ENCODE results near the gene ARFRP1.
A peak's percentile ranks its signal among the peaks of the same experiment; 100 is the strongest.
"Not testable (repeated sequence)": the region's sequence is repeated elsewhere in the genome, so short reads cannot be mapped to it uniquely, and the experiment has no call there.

Gene ARFRP1

GRCh38 chr20:63673951-63674350, 33.8 kb downstream of the ARFRP1 start:
- no peak for DNase-seq

- no peak for DNase-seq
These were observed 35.1 kb downstream of the ARFRP1 start for GRCh38 chr20:63672666-63673065.

- not testable (repeated sequence) for DNase-seq
These were observed 36.1 kb downstream of the ARFRP1 start for GRCh38 chr20:63671695-63672094.

- DNase-seq: no peak
These were observed 39.4 kb downstream of the ARFRP1 start for GRCh38 chr20:63668351-63668750.

GRCh38 chr20:63667858-63668257, 39.9 kb downstream of the ARFRP1 start:
- no peak for DNase-seq

- DNase-seq: no peak
These were observed 42.1 kb downstream of the ARFRP1 start for GRCh38 chr20:63665708-63666107.

- no peak for DNase-seq
These were observed 42.7 kb downstream of the ARFRP1 start for GRCh38 chr20:63664861-63665594.

GRCh38 chr20:63664143-63664851, 43.5 kb downstream of the ARFRP1 start:
- DNase-seq: no peak

- no peak for DNase-seq
These were observed 44.3 kb downstream of the ARFRP1 start for GRCh38 chr20:63663332-63664066.

- DNase-seq: no peak
These were observed 45.0 kb downstream of the ARFRP1 start for GRCh38 chr20:63662813-63663189.

- DNase-seq: no peak
These were observed 45.6 kb downstream of the ARFRP1 start for GRCh38 chr20:63661959-63662812.

GRCh38 chr20:63661108-63661507, 46.7 kb downstream of the ARFRP1 start:
- DNase-seq: no peak

- DNase-seq: no peak
These were observed 47.2 kb downstream of the ARFRP1 start for GRCh38 chr20:63660622-63661021.

GRCh38 chr20:63660174-63660573, 47.6 kb downstream of the ARFRP1 start:
- not testable (repeated sequence) for DNase-seq

- DNase-seq: no peak
These were observed 48.4 kb downstream of the ARFRP1 start for GRCh38 chr20:63659370-63659769.

- no peak for DNase-seq
These were observed 49.0 kb downstream of the ARFRP1 start for GRCh38 chr20:63658749-63659187.

- peak; percentile 96 to 98 for DNase-seq
These were observed 49.6 kb downstream of the ARFRP1 start, which contains the start of gene RTEL1 for GRCh38 chr20:63657937-63658748. TSS of gene RTEL1 (plus strand) at chr20:63658312. CDS start at chr20:63659403, 1,091 bp downstream.

GRCh38 chr20:63657260-63657936, 50.4 kb downstream of the ARFRP1 start:
- no peak for DNase-seq

GRCh38 chr20:63656451-63656850, 51.3 kb downstream of the ARFRP1 start:
- DNase-seq: no peak

- no peak for DNase-seq
These were observed 52.5 kb downstream of the ARFRP1 start for GRCh38 chr20:63655249-63655648.

Data from activated T-cell treated with anti-CD3 and anti-CD28 coated beads, Interleukin-2, amount 50 U/mL, for 48 hours (primary cell).